Stimulated activated CD4-positive, alpha-beta T cell treated with anti-CD3 and anti-CD28 coated beads, Interleukin-4, amount 100 ng/mL, for 4 hours (primary cell): ENCODE measurements around the gene DSG3.

Experiments used
- DNase-seq, 2 experiments: peaks; one replicate each; pipeline ENCODE4 v3.0.0-alpha.2; 2020

Gene DSG3

DNA sequence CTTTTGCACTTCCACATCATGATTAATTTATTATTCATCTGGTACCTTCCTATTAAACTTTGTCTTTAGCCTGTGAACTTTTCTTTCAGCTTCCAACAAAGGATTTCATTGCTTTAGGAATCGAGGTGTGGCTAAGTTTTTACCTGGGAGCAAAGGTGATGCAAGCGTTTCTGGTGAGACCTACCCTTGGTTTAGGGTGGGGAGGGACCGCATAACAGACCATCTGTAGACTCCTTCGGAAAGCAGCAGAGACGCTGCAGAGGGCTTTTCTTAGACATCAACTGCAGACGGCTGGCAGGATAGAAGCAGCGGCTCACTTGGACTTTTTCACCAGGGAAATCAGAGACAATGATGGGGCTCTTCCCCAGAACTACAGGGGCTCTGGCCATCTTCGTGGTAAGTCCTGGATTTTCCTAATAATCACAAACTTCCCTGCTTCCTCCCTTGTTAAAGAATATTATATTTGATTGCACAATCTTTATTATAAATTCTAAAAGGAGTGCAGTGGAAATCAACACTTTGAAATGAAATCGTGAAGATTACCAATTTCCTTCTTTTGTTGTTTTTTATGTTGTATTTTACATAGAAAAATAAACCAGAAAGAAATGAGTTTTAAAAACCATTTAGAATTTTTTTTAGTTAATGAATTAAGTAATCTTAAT, at the start of gene DSG3:
DSG3 (plus strand) TSS at position 212 of the 662 bp plus-strand sequence; CDS start at position 349, 137 bp downstream.
- DNase-seq, result no peak

DNA sequence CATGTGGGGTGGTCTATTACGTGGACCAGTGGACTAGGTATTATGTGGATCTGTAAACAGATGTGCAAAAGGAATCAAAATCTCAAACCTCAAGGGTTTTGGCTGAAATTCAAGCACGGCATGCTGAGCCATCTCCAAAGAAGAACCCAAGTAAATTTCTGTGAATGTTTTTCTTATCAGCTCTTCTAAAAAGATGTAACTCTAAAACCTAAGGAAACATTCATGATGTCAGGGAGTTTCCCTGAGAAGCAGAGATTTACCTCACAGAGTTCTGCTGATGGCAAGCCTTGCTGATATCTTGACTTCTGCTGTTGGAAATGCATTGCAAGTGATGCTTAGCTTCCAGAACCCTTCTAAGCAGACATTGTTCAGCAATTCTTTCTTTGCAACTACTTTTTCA, 49.4 kb upstream of the DSG3 start:
- no peak for DNase-seq

DNA sequence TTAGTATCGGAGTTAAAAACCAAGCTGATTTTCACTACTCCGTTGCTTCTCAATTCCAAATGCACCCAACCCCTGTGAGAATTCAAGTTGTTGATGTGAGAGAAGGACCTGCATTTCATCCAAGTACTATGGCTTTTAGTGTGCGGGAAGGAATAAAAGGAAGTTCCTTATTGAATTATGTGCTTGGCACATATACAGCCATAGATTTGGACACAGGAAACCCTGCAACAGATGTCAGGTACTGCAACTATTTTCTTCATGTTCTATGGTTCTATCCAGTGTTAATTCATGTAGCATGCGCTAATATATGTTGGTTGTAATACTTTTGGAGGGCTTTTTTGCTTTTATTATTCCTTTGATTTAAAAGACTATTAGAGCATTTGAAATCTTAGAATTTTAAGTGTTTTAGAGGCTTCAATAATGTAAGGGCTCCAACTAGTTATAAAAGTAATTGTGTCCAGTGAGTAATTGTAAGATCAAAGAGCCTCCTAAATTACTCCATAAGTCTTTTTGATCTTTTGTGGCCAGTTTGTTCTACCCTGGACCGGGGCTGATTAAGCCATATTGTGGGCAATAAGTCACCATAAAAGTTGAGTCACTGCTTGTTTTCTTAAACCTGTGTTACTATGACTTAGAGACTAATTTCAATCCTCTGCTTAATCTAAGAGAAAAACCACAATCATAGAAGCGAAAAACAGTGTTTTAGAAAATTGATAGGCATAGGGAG, 48.1 kb upstream of the DSG3 start:
- DNase-seq, result no peak

GRCh38 chr18:31401156-31402025, 46.1 kb upstream of the DSG3 start:
- DNase-seq, result no peak

DNA sequence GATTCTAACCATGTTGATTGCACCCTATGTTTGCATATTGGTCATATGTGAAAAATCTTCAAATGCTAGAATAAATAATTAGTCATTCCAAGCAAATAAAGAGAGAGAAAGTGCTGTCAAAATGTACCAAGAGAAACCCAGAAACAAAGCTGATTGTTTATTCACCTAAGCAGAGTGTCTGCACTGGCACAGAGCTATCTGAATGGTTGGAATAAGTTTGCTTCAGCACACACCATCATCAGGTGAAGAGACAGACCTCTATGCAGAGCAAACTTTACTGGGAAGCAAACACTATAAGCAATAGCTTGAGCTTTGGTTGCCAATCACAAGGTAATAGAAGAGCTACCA, 45.5 kb upstream of the DSG3 start:
- DNase-seq, result no peak

GRCh38 chr18:31403409-31403808, 44.1 kb upstream of the DSG3 start:
- no peak for DNase-seq

DNA sequence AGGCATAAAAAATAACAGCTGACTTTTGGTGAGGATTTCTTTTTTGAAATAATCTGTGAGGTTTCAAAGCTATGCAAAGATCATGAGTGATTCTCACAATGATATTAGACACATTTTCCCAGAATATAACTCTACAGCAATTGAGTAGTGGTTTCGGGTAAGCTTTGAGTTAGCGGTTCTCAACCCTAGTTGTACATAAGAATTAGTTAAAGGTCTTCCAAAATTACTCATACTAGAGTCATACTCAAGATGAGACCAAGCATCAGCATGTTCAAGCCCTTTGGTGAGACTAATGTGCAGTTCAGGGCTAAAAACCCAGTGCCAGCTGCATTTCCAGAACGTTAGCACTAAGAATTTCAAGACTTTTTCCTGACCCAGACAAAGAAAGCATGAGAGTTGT, 39.9 kb upstream of the DSG3 start:
- DNase-seq, result no peak

DNA sequence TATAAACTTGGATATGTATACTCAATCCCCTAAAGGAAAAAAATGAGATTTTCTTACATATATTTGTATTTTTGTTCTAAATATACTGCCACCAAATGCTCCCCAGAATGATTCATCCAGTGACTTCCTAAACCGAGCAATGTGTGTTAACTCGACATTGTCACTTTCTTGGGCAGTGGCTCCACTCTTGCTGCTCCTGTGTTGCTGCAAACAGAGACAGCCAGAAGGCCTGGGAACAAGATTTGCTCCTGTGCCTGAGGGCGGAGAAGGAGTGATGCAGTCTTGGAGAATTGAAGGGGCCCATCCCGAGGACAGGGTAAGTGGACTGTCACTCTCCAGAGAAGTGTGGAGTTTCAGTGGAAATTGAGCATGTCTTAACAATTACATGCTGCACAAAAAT, 38.3 kb upstream of the DSG3 start:
- no peak for DNase-seq

GRCh38 chr18:31410716-31411483, 36.6 kb upstream of the DSG3 start:
- no peak for DNase-seq

DNA sequence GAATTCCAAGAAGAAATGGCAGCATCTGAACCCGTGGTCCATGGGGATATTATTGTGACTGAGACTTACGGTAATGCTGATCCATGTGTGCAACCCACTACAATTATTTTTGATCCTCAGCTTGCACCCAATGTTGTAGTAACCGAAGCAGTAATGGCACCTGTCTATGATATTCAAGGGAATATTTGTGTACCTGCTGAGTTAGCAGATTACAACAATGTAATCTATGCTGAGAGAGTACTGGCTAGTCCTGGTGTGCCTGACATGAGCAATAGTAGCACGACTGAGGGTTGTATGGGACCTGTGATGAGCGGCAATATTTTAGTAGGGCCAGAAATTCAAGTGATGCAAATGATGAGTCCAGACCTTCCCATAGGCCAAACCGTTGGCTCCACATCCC, 34.4 kb upstream of the DSG3 start:
- no peak for DNase-seq

DNA sequence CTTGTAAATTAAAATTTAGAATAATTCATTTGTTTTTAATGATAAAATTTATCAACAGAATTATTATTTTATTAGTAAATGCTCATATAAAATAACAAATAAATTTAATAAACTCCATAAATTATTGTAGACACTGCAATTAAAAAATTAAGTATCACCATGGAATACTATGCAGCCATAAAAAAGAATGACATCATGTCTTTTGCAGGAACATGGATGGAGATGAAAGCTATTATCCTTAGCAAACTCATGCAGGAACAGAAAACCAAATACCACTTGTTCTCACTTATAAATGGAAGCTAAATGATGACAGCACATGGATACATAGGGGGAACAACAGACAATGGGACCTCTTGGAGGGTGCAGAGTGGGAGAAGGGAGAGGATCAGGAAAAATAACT, 29.7 kb upstream of the DSG3 start:
- DNase-seq, result no peak

DNA sequence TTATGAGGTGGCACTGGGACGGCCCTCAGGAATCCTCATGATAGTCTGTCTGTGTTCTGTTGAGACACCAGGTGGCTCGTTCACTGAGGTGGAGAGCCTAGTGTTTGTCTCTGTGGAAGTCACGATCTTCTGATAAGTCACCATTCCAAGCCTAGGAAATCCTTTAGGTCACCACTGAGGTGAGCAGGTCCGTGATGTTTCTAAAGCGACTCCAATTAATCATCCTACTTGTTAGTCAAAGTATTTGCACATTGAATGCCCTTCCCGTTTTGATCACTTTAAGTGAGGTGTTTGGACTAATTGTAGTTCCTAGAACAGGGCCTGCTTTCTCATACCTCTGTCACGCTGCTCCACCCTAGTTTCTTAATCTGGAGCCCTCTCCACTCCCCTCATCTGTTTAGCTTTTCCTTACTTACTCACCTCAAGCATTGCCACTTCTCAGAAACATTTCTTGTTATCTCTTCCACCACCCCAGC, 28.0 kb upstream of the DSG3 start:
- no peak for DNase-seq

GRCh38 chr18:31420032-31420431, 27.5 kb upstream of the DSG3 start:
- DNase-seq, result no peak

- DNase-seq, result no peak
Measured at GRCh38 chr18:31420524-31420923, 27.0 kb upstream of the DSG3 start.

DNA sequence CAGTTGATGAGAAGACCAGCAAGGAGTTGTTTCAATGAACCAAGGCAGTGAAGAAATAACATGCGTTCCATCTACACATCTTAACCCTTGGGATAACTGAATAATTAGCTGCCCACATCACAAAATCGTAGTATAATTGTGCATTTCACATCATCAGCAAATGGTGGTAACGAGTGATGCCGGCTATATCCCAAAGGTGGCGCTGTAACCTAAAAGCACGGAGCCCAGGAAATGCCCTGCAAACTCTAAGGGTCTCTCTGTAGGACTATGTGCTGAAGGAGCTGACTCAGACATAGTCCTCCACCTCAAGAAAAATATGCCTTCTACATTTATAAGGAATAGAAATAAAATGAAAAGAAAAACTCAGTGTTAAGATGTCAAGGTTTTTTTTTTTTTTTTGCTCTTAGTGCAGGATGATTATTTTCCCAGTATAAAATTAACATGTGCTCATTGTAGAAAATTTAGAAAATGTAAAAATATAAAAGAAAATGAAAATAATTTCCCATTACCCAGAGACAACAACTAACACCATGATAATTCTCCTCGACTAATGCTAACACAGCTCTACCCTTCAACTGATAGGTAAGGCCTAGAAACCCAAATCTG, 23.1 kb upstream of the DSG3 start:
- no peak for DNase-seq

GRCh38 chr18:31426021-31426420, 21.5 kb upstream of the DSG3 start:
- DNase-seq, result no peak

- no peak for DNase-seq
Measured at GRCh38 chr18:31426871-31427406, 20.6 kb upstream of the DSG3 start.

GRCh38 chr18:31428211-31428610, 19.3 kb upstream of the DSG3 start:
- no peak for DNase-seq

DNA sequence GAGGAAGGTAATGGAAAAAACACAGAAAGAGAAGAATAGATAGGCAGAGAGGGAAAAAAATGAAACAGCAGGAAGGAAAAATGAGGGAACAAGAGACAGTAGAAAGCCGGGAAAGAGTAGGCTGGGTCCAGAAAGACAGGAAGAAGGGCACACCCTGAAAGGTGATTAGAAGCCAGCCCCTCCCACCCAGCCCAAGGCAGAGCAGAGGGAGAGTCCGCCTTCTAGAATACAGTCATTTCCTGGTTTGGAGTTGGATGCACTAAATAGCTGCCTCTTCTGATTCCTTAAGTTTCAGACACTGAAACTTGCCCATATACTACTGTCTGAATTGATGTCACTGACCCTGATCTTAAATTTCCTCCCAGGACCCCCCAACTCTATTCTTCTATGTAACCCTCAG, 17.9 kb upstream of the DSG3 start:
- no peak for DNase-seq

DNA sequence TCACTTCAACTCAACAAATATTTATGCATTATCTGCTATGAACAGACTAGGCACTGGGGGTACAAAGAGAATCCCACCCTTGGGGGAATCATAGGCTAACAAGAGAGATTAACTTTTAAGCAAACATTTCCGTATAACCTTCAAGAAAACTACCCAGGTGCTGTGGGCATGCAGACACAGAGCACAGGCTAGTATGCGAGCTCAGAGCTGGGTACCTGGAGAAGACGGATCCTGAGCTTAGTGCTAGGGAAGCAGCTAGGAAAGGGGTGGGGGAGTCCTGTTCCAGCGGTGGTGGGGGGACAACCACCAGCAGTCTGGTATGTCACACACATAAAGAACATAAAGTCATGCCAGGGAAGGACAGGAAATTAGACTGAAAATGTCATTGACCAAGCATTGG, 17.5 kb upstream of the DSG3 start:
- DNase-seq, result no peak

GRCh38 chr18:31430554-31430953, 17.0 kb upstream of the DSG3 start:
- DNase-seq, result no peak

DNA sequence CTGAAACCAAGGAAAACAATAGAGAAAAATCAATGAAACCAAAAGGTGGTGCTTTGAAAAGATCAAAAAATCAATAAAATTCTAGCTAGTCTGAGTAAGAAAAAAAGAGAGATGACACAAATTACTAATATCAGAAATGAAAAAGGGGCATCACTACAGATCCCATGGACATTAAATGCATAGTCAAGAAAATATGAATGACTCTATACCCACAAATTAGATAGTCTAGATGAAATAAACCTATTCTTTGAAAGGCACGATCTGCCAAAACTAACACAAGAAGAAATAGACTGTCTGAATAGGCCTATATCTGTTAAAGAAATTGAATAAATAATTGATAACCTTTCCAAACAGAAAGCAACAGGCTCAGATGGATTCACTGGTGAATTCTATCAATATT, 15.2 kb upstream of the DSG3 start:
- no peak for DNase-seq
